ENCODE measurements around the gene DSCAM.
"Not testable (repeated sequence)": the region's sequence is repeated elsewhere in the genome, so short reads cannot be mapped to it uniquely, and the experiment has no call there.

The DSCAM gene

DNA sequence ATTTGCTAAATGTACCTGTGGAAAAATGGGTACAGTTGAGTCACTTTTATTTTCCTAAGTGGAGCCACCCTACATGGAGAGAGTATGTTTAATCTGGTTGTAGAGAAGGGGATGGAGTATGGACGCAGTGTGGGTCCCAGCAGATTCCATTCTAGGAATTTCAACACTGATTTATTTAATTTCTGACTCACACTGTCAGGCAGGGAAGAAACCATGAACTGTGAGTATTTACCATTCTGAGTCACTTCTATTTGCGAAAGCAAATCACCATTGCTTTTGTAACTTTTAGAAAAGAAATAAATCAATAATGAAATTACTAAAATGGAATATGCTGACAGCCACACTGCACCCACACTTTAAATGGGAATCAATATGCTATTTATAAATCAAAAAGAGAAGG lies 339.0 kb downstream of the DSCAM start:
- DNase-seq: no peak

DNA sequence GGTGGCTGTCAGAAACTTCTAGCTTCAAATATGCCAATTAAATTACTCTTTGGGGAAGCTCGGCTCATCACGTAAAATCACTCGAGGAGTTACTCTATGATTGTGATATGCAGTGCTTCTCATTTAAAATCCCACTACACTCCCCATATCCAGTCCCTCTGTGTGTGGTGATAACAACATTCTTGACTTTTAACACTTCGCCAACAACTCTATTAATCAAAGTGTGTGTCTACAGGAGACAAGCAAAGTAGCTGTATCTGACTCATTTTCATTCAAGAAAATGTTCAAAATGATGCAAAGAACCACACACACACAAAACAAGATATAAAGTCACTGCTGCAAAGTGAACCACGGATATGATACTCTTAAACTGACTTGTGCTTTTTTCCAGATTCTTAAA lies 341.3 kb downstream of the DSCAM start:
- no peak for DNase-seq

DNA sequence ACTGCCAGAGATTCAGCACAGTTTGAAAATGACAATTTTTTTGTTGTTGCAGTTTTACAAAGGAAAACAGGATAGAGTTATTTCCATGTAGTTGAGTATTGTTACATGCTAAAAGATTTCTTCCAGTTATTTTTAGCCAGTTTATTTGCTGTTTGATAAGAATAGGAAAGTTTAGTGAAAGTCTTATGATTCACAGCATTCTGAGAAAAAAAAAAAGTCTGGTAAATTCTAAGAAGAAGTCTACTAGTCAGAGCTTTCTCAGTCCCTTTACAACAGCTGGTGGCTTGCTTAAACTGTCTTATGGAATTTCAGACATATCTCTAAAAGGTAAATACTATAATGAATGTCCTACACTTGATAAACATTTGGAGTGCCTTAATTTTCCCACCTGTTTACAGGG lies 341.7 kb downstream of the DSCAM start:
- DNase-seq: no peak

DNA sequence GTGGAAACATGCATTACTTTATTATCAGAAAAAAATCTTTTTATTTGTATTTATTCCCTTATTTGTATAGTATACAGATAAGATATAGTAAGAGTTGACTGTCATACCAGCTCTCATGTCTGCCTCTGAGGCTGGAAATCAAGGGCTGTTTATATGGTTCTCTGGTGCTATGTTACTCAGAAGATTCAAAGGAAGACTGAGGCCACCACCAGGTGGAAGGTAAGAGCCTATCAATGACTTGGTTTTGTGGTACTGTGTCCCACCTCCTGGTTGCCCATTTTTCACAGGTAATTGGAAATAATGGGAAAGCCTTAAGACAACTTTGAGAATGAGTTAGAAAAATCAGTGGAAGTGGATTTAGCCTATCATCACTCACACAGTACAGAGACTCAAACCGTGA lies 342.1 kb downstream of the DSCAM start:
- no peak for DNase-seq

DNA sequence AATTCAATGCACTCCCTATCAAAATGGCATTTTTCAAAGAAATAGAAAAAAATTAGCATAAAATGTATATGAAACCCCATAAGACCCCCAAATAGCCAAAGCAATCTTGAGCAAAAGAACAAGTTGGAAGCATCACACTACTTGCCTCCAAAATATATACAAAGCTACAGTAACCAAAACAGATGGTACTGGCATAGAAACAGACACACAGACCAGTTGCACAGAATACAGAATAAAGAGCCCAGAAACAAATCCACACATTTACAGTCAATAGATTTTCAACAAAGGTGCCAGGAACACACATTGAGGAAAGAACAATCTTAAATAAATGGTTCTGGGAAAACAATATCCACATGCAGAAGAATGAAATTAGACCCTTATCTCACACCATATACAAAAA lies 350.8 kb downstream of the DSCAM start:
- DNase-seq: no peak

DNA sequence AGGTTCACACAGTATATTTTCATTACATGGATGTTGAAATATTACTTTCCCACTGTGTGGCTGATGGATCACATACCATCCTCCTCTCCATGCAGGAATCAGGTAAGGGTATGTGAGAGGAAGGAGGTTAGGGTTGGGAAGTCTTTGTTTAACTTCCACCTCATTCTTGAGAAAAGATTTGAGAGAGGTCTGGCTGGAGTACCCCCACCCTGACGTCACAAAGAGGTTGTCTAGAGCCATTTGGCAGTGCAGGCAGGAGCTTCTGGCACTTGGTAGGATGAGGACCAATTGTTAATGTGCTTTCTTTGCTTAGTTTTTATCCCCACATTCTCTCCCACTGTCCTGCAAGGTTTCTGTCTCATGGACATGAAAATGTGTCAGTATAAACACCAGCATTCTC lies 356.6 kb downstream of the DSCAM start:
- DNase-seq: no peak

DNA sequence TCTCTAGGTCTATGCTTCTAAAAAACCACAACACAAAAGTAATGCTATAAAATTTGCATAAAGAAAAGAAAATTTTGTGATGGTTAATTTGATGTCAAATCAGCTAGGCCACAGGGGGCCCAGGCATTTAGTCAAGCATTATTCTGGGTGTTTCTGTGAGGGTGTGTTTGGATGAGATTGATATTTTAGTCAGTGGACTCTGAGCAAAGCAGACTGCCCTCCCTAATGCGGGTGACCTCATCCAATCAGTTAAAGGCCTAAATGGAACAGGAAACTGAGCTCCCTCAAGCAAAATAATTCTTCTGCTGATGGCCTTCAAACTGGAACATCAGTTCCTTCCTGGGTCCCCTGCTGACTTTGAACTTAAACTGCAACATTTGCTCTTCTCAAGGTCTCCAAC lies 358.0 kb downstream of the DSCAM start:
- no peak for DNase-seq

DNA sequence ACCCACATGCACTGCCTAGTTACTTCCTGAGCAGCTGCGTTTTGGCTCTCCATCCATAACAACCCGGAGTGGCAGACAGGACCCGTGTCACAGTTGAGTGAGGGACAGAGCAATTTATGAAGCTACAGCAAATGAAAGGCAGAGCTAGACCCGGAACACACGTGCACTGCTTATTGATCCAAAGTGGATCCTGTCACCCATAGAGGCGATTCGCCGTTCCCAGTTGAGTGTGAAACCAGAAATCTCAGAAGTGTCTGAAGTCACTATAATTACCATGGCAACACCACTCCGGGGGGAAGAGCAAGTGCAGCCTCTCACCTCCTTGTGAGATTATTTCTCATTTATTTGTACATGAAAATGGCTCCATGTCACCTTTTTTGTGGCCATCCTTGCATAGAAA lies 365.2 kb downstream of the DSCAM start:
- DNase-seq: peak; percentile 66

DNA sequence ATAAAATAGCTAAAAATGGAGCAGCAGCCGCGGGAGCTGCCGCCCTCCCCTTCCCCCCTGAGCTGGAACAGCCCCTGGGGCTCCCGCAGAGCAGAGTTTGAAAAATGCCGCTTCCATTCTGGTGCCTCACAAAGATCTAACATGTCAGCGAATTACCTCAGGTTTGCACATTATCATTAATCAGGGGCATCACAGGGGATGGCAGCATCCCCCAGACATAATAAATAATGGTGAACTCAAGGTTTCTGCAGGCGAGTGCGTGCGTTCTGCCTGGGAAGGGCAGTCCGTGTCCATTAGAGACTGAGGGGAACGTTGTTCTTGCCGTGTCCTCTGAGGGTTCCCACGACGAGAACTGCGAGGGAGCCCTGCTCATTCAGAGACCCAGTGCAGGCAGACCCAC lies 372.4 kb downstream of the DSCAM start:
- DNase-seq: no peak

DNA sequence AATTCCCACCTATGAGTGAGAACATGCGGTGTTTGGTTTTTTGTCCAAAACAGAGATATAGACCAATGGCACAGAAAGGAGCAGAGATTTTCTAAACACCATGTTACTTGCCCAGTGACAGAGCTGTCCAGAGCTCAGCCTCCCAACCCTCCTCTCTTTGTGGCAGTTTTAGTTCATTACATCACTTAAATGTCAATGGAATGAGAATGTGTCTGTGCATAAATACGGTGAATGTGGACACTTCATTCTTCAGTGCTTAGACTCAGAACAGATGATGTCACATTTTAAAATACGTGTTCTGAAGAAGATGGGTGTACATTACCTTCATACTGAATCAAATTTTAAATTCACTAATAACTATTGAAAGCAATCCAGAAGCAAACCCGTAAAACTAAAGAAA lies 374.9 kb downstream of the DSCAM start:
- no peak for DNase-seq

DNA sequence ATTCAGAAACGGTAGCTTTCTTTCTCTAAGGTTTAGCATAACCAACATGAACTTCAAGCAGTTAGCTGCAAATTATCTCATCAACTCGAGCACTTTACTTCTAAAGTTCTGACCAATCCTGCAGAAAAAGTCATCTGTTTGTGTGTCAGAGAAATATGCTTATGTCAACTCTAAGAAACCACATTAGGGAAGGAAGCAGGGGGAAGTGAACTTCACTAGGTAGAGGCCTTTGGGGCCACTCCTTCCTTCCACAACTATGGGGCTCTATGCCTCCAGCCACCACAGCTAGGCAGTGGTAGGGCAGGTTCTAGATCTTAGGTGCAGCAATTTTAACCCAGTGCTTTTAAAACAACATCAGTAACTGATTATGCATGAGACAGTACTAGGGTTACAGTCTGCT lies 375.9 kb downstream of the DSCAM start:
- no peak for DNase-seq

DNA sequence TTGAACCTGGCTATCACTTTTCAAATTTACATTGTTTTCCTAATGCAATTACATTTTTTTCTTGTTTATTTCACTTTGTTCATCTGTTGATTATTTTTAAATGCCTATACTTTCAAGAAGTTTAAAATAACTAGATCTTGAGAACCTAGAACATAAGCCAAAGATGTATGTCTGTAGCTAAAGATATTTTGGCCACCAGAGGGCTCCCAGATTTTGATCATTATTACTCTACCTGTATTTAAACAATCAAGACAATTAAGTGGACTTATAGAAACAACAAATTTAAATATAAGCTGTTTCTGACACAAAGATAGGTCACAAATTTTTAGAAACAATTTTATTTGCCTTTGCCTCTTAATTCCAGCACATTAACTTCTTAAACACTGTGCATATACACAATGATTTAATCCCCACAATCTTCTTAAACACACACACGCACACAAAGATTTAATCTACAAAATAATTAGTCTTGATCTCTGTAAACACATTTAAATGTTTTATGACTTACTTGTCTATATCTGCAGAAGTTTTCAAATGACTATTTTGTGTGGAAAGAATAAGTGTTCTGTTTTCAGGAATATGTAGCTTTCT lies 380.0 kb downstream of the DSCAM start:
- peak; percentile 37 for DNase-seq

DNA sequence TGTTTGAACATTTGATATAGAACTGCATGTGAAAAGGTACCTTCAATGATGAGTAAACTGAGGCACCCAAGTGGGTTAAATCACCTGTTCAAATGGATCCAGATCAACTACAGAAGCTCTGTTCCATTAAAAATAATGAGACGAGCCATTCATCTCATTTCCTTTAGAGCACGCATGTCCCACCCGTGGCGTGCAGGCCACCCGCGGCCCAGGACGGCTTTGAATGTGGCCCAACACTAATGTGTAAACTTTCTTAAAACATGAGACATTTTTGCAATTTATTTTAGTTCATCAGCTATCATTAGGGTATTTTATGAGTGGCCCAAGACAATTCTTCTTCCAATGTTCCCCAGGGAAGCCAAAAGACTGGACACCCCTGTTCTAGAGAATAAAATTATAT lies 381.6 kb downstream of the DSCAM start:
- DNase-seq: no peak

DNA sequence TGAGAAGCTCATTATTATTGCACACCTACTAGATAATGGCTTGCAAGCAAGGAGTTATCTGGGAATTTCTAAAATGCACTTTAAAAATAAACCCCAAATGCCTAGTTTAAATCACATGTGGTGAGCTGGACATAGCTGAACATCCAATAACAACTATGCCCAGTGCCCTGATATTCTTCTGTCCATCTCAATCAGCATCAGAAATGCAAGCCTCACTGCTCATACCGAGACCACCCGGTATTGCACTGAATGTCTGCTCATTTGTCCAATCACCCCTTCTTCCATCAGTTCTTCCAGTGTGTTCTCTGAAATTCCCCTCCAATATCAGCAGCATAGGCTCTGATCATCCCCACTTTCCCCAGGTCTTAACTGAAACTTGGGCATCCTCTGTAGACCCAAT lies 383.8 kb downstream of the DSCAM start:
- no peak for DNase-seq

DNA sequence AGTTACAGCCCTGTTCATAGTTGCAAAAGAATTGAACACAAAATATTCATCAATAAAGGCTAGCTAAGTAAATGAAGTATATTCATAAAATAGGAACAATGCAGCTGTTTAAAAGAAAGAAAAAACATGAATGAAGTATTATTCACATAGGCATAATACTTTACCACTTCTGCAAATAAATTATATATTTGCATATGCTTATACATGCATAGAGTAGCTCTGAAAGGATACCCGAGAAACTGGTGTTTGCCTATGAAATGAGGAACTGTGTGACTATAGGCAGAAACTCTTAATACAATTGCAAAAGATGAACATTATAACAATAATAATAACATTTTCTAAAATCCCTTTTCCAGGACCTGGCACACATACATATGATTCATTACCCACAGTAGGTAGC lies 385.9 kb downstream of the DSCAM start:
- no peak for DNase-seq

DNA sequence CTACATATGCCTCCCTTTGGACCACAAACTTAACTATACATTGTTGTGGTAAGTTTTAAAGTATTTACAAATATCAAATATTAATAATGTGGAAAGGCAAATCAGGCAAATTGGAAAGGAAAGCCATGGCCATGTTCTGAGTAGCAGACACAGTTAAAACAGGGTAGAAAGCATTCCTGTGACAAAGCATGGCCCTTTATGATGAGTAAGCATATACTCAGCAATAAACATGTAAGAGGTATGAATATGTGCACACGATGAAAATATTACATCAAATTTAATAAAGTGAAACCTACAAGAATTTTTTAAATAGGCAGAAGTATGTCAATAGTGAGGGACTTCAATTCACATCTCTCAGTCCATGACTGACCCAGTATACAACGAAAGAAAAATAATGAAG lies 389.2 kb downstream of the DSCAM start:
- DNase-seq: no peak

DNA sequence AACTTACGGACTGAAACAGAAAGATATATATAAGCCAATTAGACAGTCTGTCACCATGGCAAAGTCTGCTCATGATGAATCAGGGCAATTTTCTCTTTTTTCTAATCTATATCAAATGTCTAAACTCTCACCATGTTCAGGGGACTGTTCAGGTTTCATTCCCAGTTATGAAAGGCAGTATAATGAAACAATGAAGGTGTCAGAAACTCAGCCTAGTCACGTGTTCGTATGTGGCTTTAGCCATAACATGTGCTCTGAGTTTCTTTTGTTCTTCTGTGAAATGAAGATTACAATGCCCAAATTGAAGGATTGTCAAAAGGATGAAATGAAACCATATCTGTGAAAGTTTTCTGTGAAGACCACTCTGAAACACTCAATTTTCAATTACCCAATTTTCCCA lies 392.9 kb downstream of the DSCAM start:
- no peak for DNase-seq

DNA sequence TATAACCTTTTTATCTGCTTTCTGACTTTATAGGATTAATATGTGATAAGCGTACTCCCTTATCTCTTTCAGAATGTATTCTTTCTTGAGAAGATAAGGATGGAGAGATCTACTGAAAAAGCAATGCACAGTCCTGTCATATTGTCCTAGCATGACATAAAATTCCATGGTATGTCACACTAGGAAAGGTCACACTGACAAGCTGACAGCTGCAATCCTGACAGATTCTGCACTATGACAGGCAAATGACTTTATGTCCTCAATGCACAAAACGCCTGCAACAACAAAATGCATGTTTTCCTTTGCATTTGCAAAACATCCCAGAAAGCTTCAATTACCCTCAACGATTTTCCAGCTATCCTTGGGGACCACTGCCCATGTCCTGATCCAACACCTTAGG lies 393.8 kb downstream of the DSCAM start:
- DNase-seq: no peak

DNA sequence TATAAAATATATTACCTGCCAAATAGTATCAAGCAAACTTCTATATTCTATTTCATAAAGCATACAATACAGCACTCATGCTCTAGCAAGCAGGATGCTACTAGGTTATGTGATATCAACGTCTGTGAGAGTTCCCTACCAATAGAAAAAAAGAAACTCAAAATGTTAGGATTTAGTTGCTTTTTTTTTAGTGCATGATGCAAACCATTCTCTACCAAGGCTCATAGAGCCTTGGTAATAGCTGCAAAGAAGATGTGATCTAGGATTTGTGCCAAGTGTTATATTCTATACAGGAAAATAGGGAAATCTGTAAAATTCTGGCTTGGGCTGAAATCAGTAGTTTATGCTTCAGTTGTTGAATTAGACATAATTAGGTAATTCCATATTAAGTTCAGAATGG lies 394.4 kb downstream of the DSCAM start:
- no peak for DNase-seq

DNA sequence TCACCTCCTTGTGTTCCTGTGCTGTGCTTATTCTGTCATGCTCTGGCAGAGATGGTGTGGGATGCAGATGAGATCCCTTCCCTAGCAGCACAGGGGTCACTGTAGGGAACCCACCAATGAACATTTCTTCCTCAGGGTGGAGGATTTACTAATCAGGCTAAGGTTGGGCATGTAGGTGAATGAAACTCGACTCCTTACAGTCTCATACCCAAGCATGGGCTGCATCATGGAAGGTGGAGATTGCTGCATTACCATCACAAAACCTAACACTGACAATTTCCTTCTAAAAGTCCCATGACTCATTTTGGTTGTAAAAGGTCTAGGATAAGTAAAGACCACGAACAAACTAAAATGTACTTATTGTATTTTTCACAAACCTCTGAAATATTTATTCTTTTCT lies 399.9 kb downstream of the DSCAM start:
- DNase-seq: no peak

DNA sequence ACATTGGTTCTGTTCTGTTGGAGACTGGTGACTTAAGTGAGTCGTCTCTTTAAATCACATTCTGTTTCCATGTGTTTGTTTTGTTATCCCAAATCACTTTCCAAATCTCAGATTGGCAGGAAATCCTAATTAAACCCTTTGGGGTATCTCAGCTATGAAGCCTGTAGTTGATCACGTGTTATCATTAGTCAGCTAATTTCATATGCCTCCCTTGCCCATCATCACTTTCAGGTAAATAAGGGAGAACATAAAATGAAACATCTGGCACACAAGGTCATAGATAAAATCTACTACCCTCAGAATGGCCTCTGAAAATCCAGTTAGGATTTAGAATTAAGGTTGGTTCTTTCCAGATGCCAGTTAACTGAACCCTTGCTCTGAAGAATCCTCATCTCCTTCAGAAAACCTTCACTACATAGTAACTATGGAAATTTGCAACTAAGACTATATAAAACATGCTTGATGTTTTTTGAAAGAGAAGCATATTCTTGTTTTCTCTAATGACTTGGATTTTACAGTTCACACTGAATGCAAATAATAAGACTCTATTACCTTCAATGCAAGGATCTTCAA lies 401.5 kb downstream of the DSCAM start:
- no peak for DNase-seq

DNA sequence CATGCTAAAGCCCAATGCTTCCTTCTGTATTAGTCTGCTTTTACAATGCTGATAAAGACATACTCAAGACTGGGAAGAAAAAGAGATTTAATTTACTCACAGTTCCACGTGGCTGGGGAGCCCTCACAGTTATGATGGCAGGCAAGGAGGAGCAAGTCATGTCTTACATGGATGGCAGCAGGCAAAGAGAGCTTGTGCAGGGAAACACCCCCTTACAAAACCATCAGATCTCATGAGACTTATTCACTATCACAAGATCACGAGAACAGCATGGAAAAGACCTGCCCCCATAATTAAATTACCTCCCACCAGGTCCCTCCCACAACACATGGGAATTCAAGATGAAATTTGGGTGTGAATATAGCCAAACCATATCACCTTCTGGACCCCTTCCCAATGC lies 407.4 kb downstream of the DSCAM start:
- DNase-seq: not testable (repeated sequence)

DNA sequence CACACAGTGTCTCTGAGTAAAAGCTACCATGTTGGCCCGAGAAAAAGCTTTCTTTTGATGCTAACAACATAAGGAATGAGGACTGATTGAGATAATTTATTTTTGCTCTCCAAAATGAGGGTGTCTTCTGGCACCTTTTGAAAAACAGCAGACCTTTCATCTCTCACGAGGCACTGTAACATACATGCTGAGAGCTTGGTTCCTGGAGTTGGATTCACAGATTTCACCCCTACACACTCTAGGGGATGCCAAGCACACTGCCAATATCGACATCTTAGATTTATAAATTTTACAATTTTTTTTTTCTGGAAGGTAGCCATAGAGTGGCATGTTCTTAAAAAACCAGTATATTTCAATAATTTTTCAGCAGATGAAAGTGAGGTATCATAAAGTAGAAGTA lies 408.3 kb downstream of the DSCAM start:
- DNase-seq: no peak

DNA sequence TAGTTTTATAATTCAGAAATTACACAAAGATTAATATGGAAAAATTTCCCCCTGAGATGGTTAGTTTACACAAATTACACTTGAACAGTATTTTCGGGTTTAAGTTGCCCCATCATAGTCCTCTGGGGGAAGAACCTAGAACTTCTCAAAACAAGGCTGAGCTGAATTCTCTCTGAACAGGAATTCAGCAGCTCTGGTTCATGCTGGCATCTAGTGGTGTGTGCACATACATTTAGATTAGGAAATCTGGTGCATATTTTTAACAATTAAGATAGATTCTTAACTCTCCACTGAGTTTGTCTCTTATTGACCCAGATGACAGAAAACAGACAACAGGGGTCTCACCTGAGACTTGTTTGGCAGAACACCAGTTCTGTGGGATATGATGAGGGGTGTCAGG lies 410.7 kb downstream of the DSCAM start:
- no peak for DNase-seq

DNA sequence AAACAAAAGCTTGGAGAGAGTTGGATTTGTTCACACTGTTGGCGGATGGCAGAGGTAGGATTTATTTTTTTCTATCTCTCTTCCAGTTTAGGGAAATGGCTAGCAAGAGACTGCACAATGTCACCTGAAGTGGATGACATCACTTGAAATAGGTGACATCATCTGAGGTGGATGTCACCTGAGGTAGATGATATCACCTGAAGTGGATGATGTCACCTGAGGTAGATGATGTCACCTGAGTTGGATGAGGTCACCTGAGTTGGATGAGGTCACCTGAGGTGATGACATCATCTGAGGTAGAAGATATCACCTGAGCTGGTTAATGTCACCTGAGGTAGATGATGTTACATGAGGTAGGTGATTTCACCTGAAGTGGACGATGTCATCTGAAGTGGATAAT lies 413.4 kb downstream of the DSCAM start:
- no peak for DNase-seq

DNA sequence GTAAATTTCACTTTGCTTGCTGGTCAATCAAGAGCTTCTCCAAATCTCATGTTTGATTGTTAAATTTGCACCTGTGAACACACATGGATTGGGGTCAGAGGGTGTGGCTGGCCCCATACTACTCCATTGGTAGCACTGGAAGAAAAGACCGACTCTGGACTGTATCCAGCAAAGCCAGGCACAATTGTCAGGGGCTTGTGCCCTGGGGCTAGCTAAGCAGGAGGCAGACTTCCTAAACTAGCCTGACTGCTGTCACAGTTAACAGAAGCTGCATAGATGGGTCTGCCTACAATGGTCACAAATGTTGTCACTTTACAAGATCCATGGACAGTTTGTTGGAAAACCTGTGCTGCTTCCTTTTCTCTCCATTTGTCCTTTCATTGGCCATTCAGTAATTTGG lies 421.0 kb downstream of the DSCAM start:
- no peak for DNase-seq
